ENCODE measurements around the gene EML4. TPM values are rescaled to one million over a fixed set of nuclear protein-coding genes. Genes with fewer than 3 reads are reported as not detected.
A peak's percentile ranks its signal among the peaks of the same experiment; 100 is the strongest.

Gene EML4
- total RNA-seq (2022): 31.2 and 34.5 TPM in 2 replicates
- Bru-seq, nascent RNA: percentile 72 among the genes with signal in this experiment
- BruChase-seq, experiment 1, labeled RNA remaining after a 6-hour chase: percentile 66 among the genes with signal in this experiment
- percentile 61 among the genes with signal in this experiment for BruChase-seq, experiment 2, labeled RNA remaining after a 2-hour chase
- long read RNA-seq, full-length matches to known transcripts: 36 of 58 reads
- long read RNA-seq, partial matches to known transcripts: 8 of 58 reads
- long read RNA-seq, other reads (novel, unspliced or antisense): 14 of 58 reads

GRCh38 chr2:42169100-42169873 is at the start of gene EML4:
EML4 (plus strand) TSS chr2:42169353; CDS start chr2:42169612, 259 bp downstream.
- Mint-ChIP-seq H3K4me1 (ENCODE audit: insufficient read depth, unreplicated experiment) (no peaks in the 10 kb centered on the region), H3K27me3 (ENCODE audit: insufficient read depth, unreplicated experiment) (peaks cover 14% of the 10 kb centered on the region), H3K9me3 (ENCODE audit: unreplicated experiment) (no peaks in the 10 kb centered on the region), H3K27ac (ENCODE audit: low read depth, unreplicated experiment) (no peak within 1 kb of the TSS), H3K4me3 (ENCODE audit: unreplicated experiment) (no peak within 1 kb of the TSS), H3K36me3 (ENCODE audit: insufficient read depth, unreplicated experiment) (no peaks in the 10 kb centered on the region)
- peak; percentile 87 for DNase-seq (ENCODE audit: unreplicated experiment)
- ChIA-PET POLR2A (interaction anchor here (0.7 to 1.5 kb wide), 5 partner anchors 10 to 36 kb away, joined by 3 read pairs; no protein-coding TSS in a partner anchor), CTCF (interaction anchor here (0.6 to 1.3 kb wide), 3 partner anchors 11 to 73 kb away, joined by 3 to 4 read pairs (median 3); no protein-coding TSS in a partner anchor)
- intact Hi-C loops (cut with micrococcal nuclease): no loop called here
- BruUV-seq (replicated peaks): no TSS peak
- TF ChIP-seq CTCF (IDR thresholded peaks at IDR 0.05; ENCODE audit: unreplicated experiment): no peak

GRCh38 chr2:42123426-42123825 is 45.7 kb upstream of the EML4 start:
- DNase-seq (ENCODE audit: unreplicated experiment): no peak
- BruUV-seq (replicated peaks): no TSS peak
- intact Hi-C loops (cut with micrococcal nuclease): no loop called here
- H3K4me1 Mint-ChIP-seq (ENCODE audit: insufficient read depth, unreplicated experiment): peaks cover 27% of the 10 kb centered on the region
- ChIA-PET POLR2A (interaction anchor here (0.7 kb wide), 1 partner anchor 209 kb away, joined by 3 read pairs; no protein-coding TSS in a partner anchor), CTCF (no interaction called here)
- H3K27me3 Mint-ChIP-seq (ENCODE audit: insufficient read depth, unreplicated experiment): no peaks in the 10 kb centered on the region
- no peak overlapping the region for H3K27ac Mint-ChIP-seq (ENCODE audit: low read depth, unreplicated experiment)
- H3K4me3 Mint-ChIP-seq (ENCODE audit: unreplicated experiment): no peak overlapping the region
- TF ChIP-seq CTCF (IDR thresholded peaks at IDR 0.05; ENCODE audit: unreplicated experiment): no peak
- no peaks in the 10 kb centered on the region for H3K36me3 Mint-ChIP-seq (ENCODE audit: insufficient read depth, unreplicated experiment)
- peaks cover 7% of the 10 kb centered on the region for H3K9me3 Mint-ChIP-seq (ENCODE audit: unreplicated experiment)

GRCh38 chr2:42124011-42124785 is 45.0 kb upstream of the EML4 start:
- Mint-ChIP-seq H3K4me3 (ENCODE audit: unreplicated experiment) (no peak overlapping the region), H3K9me3 (ENCODE audit: unreplicated experiment) (peaks cover 7% of the 10 kb centered on the region), H3K27me3 (ENCODE audit: insufficient read depth, unreplicated experiment) (no peaks in the 10 kb centered on the region), H3K27ac (ENCODE audit: low read depth, unreplicated experiment) (no peak overlapping the region), H3K36me3 (ENCODE audit: insufficient read depth, unreplicated experiment) (no peaks in the 10 kb centered on the region), H3K4me1 (ENCODE audit: insufficient read depth, unreplicated experiment) (peaks cover 28% of the 10 kb centered on the region)
- ChIA-PET CTCF (interaction anchor here (0.9 kb wide), 1 partner anchor 114 kb away, joined by 4 read pairs; no protein-coding TSS in a partner anchor), POLR2A (interaction anchor here (0.7 kb wide), 1 partner anchor 208 kb away, joined by 3 read pairs; no protein-coding TSS in a partner anchor)
- no peak for DNase-seq (ENCODE audit: unreplicated experiment)
- TF ChIP-seq CTCF (IDR thresholded peaks at IDR 0.05; ENCODE audit: unreplicated experiment): no peak
- no TSS peak for BruUV-seq (replicated peaks)
- intact Hi-C loops (cut with micrococcal nuclease): no loop called here

Measured in MCF 10A (cell line).